ENCODE measurements around the gene TRIM54. TPM values are rescaled to one million over a fixed set of nuclear protein-coding genes. Genes with fewer than 3 reads are reported as not detected.

The TRIM54 gene
- total and polyA plus RNA-seq, 9 of the 15 experiments (the other 6 are each of a cell fraction or from before 2014, with no cell fraction given) = not detected

GRCh38 chr2:27322766-27323595, 40.8 kb downstream of the TRIM54 start, which contains the start of gene MPV17 (continued):
- TF ChIP-seq SIN3A (IDR thresholded peaks at IDR 0.05; ENCODE audit: borderline replicate concordance in 2 of 2, control insufficient read depth in 1 of 2, low read depth in 2 of 2, low read length in 2 of 2) (peak; percentile 53 to 68; a peak in 2 of 4 replicates), NFIC (IDR thresholded peaks at IDR 0.05) (peak; percentile 28; the same call in 1 of the 2 replicates), ZNF184 (CRISPR knock-in tag; IDR thresholded peaks at IDR 0.05) (no peak), KDM4B (IDR thresholded peaks at IDR 0.05; ENCODE audit: borderline replicate concordance in 2 of 2, low read depth in 1 of 2) (no peak), CBX8 (IDR thresholded peaks at IDR 0.05; ENCODE audit: borderline replicate concordance, extremely low read depth, low read depth, low read length, poor library complexity, severe bottlenecking) (no peak), KLF16 (IDR thresholded peaks at IDR 0.05) (no peak), ZSCAN32 (CRISPR knock-in tag; IDR thresholded peaks at IDR 0.05) (peak; percentile 63), TCF7 (IDR thresholded peaks at IDR 0.05; ENCODE audit: borderline replicate concordance) (no peak), RFX1 (IDR thresholded peaks at IDR 0.05) (no peak), RBM22 (IDR thresholded peaks at IDR 0.05; ENCODE audit: low read depth, low read length, poor library complexity, severe bottlenecking) (peak; percentile 9), E2F3 (CRISPR knock-in tag; IDR thresholded peaks at IDR 0.05) (peak; percentile 27; the same call in 1 of the 2 replicates), ZNF121 (CRISPR knock-in tag; conservative IDR thresholded peaks at IDR 0.05) (no peak), HNRNPK (IDR thresholded peaks at IDR 0.05; ENCODE audit: low read depth, low read length, poor library complexity, severe bottlenecking) (no peak), SRSF7 (optimal IDR thresholded peaks at IDR 0.05; ENCODE audit: low read depth, low read length) (no peak), NCOR1 (IDR thresholded peaks at IDR 0.05) (no peak), SAFB (IDR thresholded peaks at IDR 0.05; ENCODE audit: borderline replicate concordance, low read depth, low read length) (no peak)
